ENCODE results near the gene LOXHD1. TPM values are rescaled to one million over a fixed set of nuclear protein-coding genes. Genes with fewer than 3 reads are reported as not detected.

LOXHD1 gene
- total and polyA plus RNA-seq, 2 of the 13 experiments (the other 11 are each of a cell fraction or from before 2014, with no cell fraction given): not detected

DNA sequence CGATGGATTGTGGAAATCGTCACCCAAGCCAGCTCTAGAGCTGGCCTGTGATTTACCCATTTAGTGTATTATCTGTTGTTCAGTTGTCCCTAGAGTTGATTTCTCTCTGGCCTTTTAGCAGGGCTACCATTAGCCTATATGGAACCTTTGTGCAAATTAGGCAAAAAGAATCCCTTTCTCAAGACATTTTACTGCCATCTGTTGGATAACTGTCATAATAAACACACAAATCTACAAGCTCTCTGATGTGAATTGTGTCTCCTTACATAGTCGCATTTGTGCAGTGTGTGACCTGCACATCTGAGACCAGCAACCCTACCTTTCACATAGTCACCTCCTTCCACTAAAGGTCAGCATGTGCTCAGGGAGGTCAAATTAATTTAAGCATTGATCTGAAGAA lies 34.0 kb downstream of the LOXHD1 start (continued):
- TF ChIP-seq, protein P1, sequence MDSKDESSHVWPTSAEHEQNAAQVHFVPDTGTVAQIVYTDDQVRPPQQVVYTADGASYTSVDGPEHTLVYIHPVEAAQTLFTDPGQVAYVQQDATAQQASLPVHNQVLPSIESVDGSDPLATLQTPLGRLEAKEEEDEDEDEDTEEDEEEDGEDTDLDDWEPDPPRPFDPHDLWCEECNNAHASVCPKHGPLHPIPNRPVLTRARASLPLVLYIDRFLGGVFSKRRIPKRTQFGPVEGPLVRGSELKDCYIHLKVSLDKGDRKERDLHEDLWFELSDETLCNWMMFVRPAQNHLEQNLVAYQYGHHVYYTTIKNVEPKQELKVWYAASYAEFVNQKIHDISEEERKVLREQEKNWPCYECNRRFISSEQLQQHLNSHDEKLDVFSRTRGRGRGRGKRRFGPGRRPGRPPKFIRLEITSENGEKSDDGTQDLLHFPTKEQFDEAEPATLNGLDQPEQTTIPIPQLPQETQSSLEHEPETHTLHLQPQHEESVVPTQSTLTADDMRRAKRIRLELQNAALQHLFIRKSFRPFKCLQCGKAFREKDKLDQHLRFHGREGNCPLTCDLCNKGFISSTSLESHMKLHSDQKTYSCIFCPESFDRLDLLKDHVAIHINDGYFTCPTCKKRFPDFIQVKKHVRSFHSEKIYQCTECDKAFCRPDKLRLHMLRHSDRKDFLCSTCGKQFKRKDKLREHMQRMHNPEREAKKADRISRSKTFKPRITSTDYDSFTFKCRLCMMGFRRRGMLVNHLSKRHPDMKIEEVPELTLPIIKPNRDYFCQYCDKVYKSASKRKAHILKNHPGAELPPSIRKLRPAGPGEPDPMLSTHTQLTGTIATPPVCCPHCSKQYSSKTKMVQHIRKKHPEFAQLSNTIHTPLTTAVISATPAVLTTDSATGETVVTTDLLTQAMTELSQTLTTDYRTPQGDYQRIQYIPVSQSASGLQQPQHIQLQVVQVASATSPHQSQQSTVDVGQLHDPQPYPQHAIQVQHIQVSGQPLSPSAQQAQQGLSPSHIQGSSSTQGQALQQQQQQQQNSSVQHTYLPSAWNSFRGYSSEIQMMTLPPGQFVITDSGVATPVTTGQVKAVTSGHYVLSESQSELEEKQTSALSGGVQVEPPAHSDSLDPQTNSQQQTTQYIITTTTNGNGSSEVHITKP (CRISPR knock-in tag; IDR thresholded peaks at IDR 0.05; ENCODE audit: low read depth): no peak

DNA sequence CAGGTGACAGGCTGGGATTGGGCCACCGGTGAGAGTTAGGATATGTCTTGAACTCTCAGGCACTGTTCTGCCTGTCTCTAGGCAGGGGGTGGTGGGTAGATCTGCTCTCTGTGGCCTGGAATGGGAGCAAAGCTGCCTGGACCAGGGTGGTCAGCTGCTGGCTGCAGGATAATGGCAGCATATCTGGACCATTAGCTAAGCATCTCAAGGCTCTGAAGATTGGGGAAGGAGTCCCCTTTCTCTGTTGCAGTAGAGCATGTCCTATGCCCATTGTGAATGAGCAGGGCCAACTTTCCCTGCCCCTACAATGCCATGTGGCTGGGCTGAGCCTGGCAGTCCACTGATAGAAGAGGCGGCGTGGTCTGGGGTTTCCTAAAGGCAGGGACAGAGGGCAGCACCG lies 34.6 kb downstream of the LOXHD1 start:
- FAIRE-seq: no peak
- CTCF ChIA-PET (ENCODE audit: low intra/inter-chr PET ratio, low total read pairs): no interaction called here
- TF ChIP-seq ATAD3A (CRISPR knock-in tag; IDR thresholded peaks at IDR 0.05): no peak
- TF ChIP-seq, protein P2, sequence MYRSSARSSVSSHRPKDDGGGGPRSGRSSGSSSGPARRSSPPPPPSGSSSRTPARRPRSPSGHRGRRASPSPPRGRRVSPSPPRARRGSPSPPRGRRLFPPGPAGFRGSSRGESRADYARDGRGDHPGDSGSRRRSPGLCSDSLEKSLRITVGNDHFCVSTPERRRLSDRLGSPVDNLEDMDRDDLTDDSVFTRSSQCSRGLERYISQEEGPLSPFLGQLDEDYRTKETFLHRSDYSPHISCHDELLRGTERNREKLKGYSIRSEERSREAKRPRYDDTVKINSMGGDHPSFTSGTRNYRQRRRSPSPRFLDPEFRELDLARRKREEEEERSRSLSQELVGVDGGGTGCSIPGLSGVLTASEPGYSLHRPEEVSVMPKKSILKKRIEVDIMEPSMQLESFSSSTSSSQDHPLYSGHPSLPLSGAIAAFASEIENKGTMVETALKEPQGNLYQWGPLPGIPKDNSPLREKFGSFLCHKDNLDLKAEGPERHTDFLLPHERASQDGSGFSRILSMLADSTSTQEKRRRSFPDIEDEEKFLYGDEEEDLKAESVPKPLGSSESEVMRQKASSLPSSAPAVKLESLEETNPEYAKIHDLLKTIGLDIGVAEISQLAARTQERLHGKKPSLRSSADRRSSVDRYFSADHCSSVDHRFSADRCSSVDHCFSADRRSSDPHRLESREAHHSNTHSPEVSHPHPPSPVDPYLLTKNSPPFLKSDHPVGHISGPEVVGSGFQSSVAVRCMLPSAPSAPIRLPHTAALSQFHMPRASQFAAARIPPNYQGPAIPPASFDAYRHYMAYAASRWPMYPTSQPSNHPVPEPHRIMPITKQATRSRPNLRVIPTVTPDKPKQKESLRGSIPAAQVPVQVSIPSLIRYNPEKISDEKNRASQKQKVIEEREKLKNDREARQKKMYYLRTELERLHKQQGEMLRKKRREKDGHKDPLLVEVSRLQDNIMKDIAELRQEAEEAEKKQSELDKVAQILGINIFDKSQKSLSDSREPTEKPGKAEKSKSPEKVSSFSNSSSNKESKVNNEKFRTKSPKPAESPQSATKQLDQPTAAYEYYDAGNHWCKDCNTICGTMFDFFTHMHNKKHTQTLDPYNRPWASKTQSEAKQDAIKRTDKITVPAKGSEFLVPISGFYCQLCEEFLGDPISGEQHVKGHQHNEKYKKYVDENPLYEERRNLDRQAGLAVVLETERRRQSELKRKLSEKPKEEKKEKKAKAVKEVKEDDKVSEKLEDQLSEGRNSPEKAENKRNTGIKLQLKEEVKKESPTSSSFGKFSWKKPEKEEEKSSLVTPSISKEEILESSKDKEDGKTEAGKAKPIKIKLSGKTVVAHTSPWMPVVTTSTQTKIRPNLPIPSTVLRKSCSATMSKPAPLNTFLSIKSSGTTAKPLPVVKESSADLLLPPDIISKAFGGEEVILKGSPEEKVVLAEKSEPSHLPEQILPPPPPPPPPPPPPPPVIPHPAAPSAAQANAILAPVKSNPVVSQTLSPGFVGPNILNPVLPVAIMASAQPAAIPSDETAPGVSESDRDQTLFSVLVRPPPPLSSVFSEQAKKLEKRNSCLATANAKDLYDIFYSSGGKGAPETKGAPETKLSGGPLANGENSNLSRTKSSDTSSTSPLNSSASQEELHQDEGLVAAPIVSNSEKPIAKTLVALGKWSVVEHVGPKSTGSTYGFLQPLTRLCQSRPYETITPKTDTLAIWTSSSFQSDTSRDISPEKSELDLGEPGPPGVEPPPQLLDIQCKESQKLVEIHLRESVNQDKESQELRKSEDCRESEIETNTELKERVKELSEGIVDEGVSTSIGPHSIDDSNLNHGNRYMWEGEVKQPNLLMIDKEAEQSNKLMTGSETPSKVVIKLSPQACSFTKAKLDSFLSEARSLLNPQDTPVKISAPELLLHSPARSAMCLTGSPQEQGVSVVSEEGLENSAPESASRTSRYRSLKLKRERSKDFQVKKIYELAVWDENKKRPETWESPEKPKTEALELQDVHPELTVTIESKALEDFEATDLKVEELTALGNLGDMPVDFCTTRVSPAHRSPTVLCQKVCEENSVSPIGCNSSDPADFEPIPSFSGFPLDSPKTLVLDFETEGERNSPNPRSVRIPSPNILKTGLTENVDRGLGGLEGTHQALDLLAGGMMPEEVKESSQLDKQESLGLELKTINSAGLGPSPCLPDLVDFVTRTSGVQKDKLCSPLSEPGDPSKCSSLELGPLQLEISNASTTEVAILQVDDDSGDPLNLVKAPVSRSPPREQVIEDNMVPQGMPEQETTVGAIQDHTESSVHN (CRISPR knock-in tag; IDR thresholded peaks at IDR 0.05): no peak
- TF ChIP-seq ZBED4 (CRISPR knock-in tag; IDR thresholded peaks at IDR 0.05; ENCODE audit: borderline replicate concordance): no peak

More for the DNA sequence above, 34.6 kb downstream of the LOXHD1 start:
- no peaks in the 10 kb centered on the region for H3K36me3 ChIP-seq (replicated peaks in 1 of 2; ENCODE audit: control insufficient read depth in 1 of 2, insufficient read depth in 2 of 2, low read length in 2 of 2)
- WGBS (ENCODE audit: low lambda C conversion rate): 85% methylated on average over 4 of the region's 4 CpGs
- no peak overlapping the region for H3K4me2 ChIP-seq (ENCODE audit: low read depth, low read length)
- H2AFZ ChIP-seq (ENCODE audit: low read length): no peak overlapping the region
- POLR2A ChIA-PET: no interaction called here
- no peak for ATAC-seq
- no TSS peak for BruUV-seq (replicated peaks)
- intact Hi-C loops (cut with micrococcal nuclease; ENCODE audit: unreplicated experiment): no loop called here
- H3K27me3 ChIP-seq (ENCODE audit: control insufficient read depth in 1 of 2, insufficient read depth in 2 of 2, low read length in 2 of 2): no peaks in the 10 kb centered on the region
- in situ Hi-C loops (cut with HindIII; ENCODE audit: extremely low pct_ligation_motif_present, low pct_unique_long_range_greater_than_20kb): no loop called here
- DNase-seq (ENCODE audit: low spot score): no peak
- H3K27ac ChIP-seq (ENCODE audit: extremely low read length, insufficient read depth, low read length): no peak overlapping the region
- H3K4me3 ChIP-seq (replicated peaks in 1 of 3; ENCODE audit: insufficient read depth in 1 of 3, low read depth in 2 of 3, low read length in 3 of 3): no peak overlapping the region
- H3K9me3 ChIP-seq (ENCODE audit: low read length): no peaks in the 10 kb centered on the region
- peaks cover 8% of the 10 kb centered on the region; the same call in 1 of the 2 replicates for H3K4me1 ChIP-seq (ENCODE audit: insufficient read depth, low read length)
- no peaks in the 10 kb centered on the region for H3K79me2 ChIP-seq (ENCODE audit: insufficient read depth, low read length)
- no peaks in the 10 kb centered on the region for H4K20me1 ChIP-seq (ENCODE audit: insufficient read depth, low read length)
- no peak overlapping the region for H3K9ac ChIP-seq (ENCODE audit: insufficient read depth, low read depth, low read length)
